CD4-positive, alpha-beta T cell treated with Interleukin-6 at 100 ng/mL for 8 hours (primary cell): ENCODE measurements around the gene LHPP.

ENCODE experiments used
- DNase-seq: peaks from one replicate; pipeline ENCODE4 v3.0.0-alpha.2; 2020; ENCODE audit warnings: mixed read lengths, low spot score

The LHPP gene

GRCh38 chr10:124557648-124558338, 96.2 kb downstream of the LHPP start:
- no peak for DNase-seq

- no peak for DNase-seq
Measured at GRCh38 chr10:124558339-124559321, 97.0 kb downstream of the LHPP start.

GRCh38 chr10:124559372-124560132, 97.9 kb downstream of the LHPP start:
- DNase-seq = no peak

GRCh38 chr10:124560377-124561105, 98.9 kb downstream of the LHPP start:
- no peak for DNase-seq

- DNase-seq = no peak
Measured at GRCh38 chr10:124561206-124561605, 99.6 kb downstream of the LHPP start.

- no peak for DNase-seq
Measured at GRCh38 chr10:124562425-124563060, 100.9 kb downstream of the LHPP start.

GRCh38 chr10:124563320-124564040, 101.9 kb downstream of the LHPP start:
- DNase-seq = no peak

GRCh38 chr10:124564881-124565280, 103.3 kb downstream of the LHPP start:
- no peak for DNase-seq

- DNase-seq = no peak
Measured at GRCh38 chr10:124565565-124566221, 104.1 kb downstream of the LHPP start.

- no peak for DNase-seq
Measured at GRCh38 chr10:124566222-124566888, 104.7 kb downstream of the LHPP start.

GRCh38 chr10:124566981-124567835, 105.6 kb downstream of the LHPP start:
- DNase-seq = no peak

- no peak for DNase-seq
Measured at GRCh38 chr10:124568339-124568738, 106.7 kb downstream of the LHPP start.

- no peak for DNase-seq
Measured at GRCh38 chr10:124568848-124569622, 107.4 kb downstream of the LHPP start.

- no peak for DNase-seq
Measured at GRCh38 chr10:124569623-124570470, 108.2 kb downstream of the LHPP start.

- no peak for DNase-seq
Measured at GRCh38 chr10:124570646-124571045, 109.0 kb downstream of the LHPP start.

- no peak for DNase-seq
Measured at GRCh38 chr10:124572751-124573150, 111.1 kb downstream of the LHPP start.
